HG03469 (cell line): ENCODE data around the gene SH3PXD2A.

Experiments
- ATAC-seq: cut with Tn5 transposase; IDR thresholded peaks from one replicate; pipeline ENCODE4 v1.9.1; 2021; ENCODE audit warnings: mild to moderate bottlenecking, moderate library complexity, moderate number of reproducible peaks; ENCODE audit not compliant: unreplicated experiment

SH3PXD2A gene

GRCh38 chr10:103756277-103756869 is 99.0 kb downstream of the SH3PXD2A start:
- ATAC-seq = no peak

- no peak for ATAC-seq
Measured at GRCh38 chr10:103752680-103753248, 102.6 kb downstream of the SH3PXD2A start.

- ATAC-seq = no peak
Measured at GRCh38 chr10:103751667-103752290, 103.6 kb downstream of the SH3PXD2A start.

- no peak for ATAC-seq
Measured at GRCh38 chr10:103750836-103751235, 104.5 kb downstream of the SH3PXD2A start.

- ATAC-seq = no peak
Measured at GRCh38 chr10:103749779-103750178, 105.6 kb downstream of the SH3PXD2A start.

- no peak for ATAC-seq
Measured at GRCh38 chr10:103748020-103748419, 107.4 kb downstream of the SH3PXD2A start.

GRCh38 chr10:103747193-103747865 is 108.0 kb downstream of the SH3PXD2A start:
- no peak for ATAC-seq

GRCh38 chr10:103746598-103746997 is 108.8 kb downstream of the SH3PXD2A start:
- ATAC-seq = no peak

- no peak for ATAC-seq
Measured at GRCh38 chr10:103745341-103746247, 109.8 kb downstream of the SH3PXD2A start.

GRCh38 chr10:103742824-103743223 is 112.6 kb downstream of the SH3PXD2A start:
- ATAC-seq = no peak

- ATAC-seq = no peak
Measured at GRCh38 chr10:103740611-103741010, 114.8 kb downstream of the SH3PXD2A start.

GRCh38 chr10:103739039-103739764 is 116.2 kb downstream of the SH3PXD2A start:
- no peak for ATAC-seq

- ATAC-seq = no peak
Measured at GRCh38 chr10:103737735-103738367, 117.5 kb downstream of the SH3PXD2A start.

GRCh38 chr10:103736763-103737162 is 118.6 kb downstream of the SH3PXD2A start:
- ATAC-seq = no peak

- no peak for ATAC-seq
Measured at GRCh38 chr10:103736044-103736443, 119.3 kb downstream of the SH3PXD2A start.

- no peak for ATAC-seq
Measured at GRCh38 chr10:103734731-103735130, 120.6 kb downstream of the SH3PXD2A start.

GRCh38 chr10:103733045-103733419 is 122.3 kb downstream of the SH3PXD2A start:
- ATAC-seq = no peak

GRCh38 chr10:103732339-103733044 is 122.9 kb downstream of the SH3PXD2A start:
- no peak for ATAC-seq

- ATAC-seq = no peak
Measured at GRCh38 chr10:103731609-103732270, 123.6 kb downstream of the SH3PXD2A start.
